22Rv1 (cell line): ENCODE results near the gene KCNH1.

Source experiments
- CTCF ChIP-seq: fragments of 450-650 bp; IDR thresholded peaks from 2 replicates; pipeline ENCODE4 v1.5.1; 2017; ENCODE audit warnings: mild to moderate bottlenecking
- ZFX ChIP-seq: fragments of 450-650 bp; IDR thresholded peaks from 2 replicates; pipeline ENCODE4 v1.6.1; 2017; ENCODE audit warnings: antibody characterized with exemption, borderline replicate concordance

GRCh38 chr1:211019266-211019665, 114.7 kb downstream of the KCNH1 start:
- no peak for TF ChIP-seq CTCF
- TF ChIP-seq ZFX = no peak
